GM21619 (cell line): ENCODE data around the gene CHCHD3.

ENCODE experiments used
- ATAC-seq: cut with Tn5 transposase; IDR thresholded peaks from one replicate; pipeline ENCODE4 v1.9.1; 2021; ENCODE audit not compliant: unreplicated experiment

The CHCHD3 gene

DNA sequence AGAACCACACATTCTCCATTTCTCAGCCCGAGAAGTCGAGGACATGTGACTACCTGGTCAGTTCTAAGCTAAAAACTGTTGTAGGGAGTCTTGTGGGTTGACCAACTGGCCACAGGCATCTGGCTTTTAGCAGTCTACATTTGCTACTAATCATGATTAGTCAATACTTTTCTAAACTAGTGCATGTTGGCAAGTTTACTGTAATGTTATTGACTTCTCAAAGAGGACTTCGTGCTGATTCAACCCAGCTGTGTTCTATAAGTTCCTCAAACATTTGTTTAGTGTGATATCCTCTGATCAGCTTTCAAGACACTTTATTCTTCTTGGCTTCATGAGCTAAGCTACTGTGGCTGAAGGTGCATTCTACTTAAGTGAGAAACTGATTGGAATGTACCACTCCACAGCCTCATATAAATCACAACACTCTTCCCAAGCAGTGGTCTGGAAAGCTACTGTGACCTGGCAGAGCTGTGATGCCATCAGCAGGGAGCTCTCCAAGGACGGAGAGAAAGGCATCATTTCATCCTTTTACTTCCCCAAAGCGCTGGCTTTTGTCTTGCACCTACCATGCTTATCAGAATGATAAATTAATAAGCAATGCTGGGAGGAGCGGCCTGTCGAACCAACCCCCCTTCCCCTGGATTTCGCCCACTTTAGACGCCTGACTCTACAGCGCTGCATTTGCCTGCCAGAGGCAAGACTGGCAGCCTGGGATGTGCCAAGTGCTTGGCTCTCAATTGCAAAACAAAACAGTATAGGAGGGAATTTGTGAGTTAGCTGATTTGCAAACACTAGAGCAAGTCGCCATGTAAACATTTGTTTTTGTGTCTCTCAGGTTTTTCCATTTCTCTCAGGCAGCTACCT is 298.9 kb downstream of the CHCHD3 start:
- ATAC-seq, result no peak

DNA sequence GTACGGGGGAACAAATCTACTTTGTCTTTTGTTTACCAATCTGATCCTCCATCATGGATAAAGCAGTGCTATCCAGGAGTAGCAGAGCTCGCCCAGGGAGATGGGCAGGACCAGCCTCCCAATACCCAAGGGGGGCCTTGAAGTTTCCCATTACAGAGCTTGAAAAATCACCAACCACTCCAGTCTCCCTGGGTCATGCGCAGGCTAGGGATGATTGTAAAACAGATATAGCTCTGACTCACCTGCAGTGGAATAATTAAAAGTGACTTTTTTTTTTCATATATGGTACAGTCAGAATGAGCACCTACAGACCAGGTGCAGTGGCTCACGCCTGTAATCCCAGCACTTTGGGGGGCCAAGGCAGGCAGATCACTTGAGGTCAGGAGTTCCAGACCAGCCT is 301.1 kb downstream of the CHCHD3 start:
- no peak for ATAC-seq

DNA sequence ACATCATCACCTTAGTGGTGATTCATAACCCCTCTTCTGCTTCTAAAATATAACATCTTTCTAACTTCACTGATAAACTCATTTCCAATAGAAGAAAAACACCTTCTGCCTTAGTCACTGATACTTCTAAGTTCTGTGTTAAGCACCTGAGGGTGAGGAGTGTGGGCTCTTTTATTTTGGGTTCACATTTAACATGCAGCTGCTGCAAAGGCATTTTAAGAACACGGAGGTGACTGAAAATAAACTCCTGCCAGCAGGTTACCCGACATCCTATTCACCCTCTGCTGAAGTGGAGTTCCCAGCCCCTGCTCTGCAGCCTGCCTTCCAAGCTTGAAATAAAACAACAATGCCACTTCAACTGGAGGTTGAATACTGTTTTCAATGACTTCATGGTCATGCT is 302.7 kb downstream of the CHCHD3 start:
- no peak for ATAC-seq

DNA sequence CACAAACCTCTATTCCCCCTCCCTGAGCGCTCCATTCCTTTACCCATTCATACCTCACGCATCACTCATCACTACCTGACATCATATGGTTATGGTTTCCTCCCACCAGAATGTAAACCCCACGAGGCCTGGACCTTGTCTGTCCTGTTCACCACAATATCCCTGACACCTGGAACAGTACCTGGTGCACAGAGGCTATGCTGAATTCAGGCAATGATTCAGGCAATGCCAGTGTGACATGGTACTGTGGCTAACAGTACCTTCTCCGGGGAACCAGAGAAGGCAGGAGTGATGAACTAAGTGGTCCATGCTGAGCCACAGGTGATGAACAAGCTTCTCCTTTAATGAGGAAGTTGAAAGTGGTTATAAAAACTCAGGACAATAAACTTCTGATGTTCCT is 303.1 kb downstream of the CHCHD3 start:
- no peak for ATAC-seq

DNA sequence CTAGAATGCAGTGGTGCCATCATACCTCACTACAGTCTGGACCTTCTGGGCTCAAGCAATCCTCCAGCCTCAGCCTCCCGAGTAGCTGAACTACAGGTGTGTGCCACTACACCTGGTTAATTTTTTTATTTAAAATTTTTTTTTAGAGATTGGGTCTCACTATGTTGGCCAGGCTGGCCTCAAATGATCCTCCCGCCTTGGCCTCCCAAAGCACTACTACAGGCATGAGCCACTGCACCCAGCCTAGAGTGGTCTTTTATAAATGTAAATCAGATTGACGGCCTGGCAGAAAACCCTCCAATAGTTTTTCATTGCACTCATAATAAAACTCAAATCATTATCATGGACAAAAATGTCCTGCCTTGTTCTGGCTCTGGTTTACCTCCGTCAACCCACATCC is 303.9 kb downstream of the CHCHD3 start:
- ATAC-seq, result no peak

DNA sequence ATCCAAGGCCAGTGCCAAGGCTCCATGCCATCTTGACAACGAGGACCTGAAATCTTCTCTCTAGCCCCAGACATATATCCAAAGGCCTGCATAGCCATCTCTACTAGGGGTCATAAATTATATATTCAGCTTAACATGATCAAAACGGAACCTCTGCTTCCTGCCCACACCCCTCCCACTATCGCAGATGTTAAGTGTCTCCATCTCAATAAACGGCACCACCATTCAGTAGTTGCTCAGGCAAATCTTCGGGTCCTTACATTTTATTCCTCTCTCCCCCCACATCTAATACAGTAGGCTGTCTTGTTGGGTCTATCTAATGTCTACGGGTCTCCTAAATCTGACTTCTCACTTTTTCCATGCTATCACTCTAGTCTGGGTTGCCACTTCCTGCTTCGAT is 304.5 kb downstream of the CHCHD3 start:
- no peak for ATAC-seq

DNA sequence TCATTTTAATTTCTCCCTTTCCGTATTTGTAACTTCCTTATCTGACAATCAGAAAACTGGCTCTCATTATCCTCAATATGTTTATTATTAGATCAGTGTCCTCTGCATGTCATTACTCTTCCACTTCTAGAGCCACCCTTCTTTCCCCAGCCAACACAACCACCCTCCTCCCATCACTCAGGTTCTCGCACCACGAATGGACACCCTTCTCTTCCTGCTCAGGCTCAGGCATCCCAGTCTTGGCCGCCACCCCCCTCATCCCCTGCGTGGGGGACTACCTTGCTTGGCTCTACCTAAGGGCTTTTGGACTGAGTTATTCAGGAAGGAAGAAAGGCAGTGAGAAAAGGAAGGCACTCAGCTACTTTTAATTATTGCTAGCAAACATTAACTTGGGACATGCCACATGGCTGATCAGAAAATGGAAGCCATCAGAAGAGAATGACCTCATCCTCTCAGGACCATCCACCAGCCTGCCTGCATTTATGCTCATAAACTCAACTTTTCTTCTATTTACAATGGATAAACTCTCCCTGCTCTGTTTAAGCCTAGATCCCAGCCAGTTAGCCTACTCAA is 305.8 kb downstream of the CHCHD3 start:
- no peak for ATAC-seq

DNA sequence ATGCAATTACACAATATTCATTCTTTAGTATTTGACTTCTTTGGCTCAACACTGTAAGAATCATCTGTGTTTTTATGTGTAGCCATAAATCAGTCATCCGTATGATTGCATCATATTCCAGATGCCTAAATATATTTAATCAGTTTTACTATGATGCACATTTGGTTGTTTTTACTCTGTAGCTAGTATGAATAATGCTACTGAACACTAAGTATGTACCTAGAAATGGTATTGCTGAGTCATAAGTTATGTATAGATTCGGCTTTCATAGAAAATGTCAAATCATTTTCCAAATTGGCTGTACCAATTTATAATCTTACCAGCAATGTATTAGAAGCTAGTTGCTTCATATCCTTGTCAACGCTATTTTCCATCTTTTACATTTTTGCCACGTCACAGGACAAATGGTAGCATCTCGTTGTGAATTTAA is 308.3 kb downstream of the CHCHD3 start:
- no peak for ATAC-seq

DNA sequence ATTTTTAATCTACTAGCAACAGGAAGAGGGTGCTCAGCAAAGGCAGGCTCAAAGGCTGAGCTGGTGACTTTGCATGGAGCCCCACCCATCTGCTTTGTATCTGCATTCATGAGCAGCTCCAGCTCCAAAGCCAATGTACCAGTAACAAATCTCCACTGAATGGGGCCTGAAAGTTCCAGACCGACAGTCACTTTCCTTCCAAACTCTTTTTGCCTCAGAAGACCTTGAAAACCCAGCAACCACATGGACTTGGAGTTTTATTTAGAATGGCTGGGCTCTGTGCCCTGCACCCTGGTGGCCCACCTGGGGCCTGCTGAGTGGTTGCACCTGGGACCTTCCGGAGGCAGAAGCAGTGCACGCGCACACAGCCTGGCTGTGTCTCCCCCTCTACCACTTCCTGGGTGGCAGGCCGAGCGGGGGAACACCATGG is 310.6 kb downstream of the CHCHD3 start:
- no peak for ATAC-seq

DNA sequence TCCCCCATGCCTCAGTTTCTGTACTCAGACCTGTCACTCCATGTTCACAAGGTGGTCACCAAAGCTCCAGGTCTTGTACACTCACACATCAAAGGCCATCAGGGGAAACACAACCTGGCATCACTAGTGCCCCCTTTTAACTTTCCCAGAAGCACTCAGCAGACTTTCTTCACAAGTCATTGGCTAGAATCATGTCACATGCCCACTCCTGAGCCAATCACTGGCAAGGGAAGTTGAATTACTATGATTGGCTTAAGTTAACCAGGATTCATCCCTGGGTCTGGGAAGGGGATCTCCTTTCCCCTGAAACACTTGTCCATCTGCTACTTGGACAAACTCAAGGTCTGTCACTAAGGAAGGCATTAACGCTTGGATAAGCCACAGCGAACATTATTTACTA is 311.8 kb downstream of the CHCHD3 start:
- no peak for ATAC-seq

DNA sequence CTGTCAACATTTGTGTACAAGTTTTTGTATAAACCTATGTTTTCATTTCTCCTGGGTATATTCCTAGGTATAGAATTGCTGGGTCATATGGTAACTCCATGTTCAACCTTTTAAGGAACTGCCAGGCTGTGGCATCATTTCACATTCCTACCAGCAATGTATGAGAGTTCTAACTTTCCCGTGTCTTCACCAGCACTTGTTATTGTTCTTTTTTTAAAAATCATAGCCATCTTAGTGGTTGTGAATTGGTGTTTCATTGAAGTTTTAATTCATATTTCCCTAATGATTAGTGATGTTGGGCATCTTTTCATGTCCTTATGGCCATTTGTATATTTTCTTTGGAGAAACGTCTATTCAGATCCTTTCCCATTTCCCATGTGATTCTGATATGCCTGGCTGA is 312.6 kb downstream of the CHCHD3 start:
- ATAC-seq, result no peak

DNA sequence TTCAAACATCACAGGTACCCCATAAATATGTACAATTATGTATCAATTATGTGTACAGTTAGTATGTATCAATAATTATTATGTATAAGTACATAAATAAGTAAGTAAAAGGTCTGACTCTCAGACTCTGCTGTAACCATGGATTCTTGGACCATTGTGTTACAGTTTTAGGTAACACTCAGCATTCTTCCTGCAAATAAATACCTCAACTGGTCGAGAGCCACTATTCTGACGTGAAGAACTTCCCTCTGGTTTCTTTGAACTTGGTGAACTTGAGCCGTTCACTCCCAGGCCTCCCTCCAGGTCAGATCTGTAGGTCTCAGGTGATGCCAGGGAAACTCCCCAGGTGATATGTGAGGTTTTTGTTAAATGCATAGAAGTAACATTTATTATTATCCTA is 313.8 kb downstream of the CHCHD3 start:
- no peak for ATAC-seq

DNA sequence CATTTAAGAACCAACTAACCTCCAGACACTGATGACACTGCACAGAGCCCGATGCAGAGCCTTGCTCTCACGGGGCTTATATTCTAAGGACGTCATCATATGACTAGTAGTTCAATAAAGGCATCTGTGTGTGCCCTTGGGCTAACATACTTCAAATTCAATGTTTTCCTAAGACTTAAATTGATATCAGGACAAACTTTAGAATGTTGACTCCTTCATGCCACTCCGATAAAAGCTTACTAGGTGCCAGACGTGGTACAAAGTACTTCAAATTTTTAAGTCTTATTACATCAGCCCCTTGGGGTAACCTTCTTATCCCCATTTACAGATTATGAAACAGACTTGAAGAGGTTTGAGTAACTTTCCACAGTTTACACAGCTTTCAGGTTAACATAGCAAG is 314.5 kb downstream of the CHCHD3 start:
- ATAC-seq, result no peak

DNA sequence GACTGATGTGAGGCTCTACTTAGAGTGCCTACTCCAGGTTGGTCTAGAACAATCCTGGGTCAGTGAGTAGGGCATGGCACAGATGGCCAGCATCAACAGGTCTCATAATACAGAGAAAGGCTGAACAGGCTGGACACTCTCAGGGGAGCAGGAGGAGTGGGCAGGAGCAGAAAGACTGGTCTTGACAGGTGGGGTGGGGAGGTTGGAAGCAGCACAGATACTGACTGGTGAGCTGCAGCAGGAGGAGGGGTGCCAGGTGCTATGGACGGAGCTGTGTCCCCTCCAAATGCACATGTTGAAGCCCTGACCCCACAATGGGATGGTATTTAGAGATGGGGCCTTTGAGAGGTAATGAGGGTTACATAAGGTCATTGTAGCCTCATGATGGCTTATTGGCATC is 315.2 kb downstream of the CHCHD3 start:
- ATAC-seq, result no peak

DNA sequence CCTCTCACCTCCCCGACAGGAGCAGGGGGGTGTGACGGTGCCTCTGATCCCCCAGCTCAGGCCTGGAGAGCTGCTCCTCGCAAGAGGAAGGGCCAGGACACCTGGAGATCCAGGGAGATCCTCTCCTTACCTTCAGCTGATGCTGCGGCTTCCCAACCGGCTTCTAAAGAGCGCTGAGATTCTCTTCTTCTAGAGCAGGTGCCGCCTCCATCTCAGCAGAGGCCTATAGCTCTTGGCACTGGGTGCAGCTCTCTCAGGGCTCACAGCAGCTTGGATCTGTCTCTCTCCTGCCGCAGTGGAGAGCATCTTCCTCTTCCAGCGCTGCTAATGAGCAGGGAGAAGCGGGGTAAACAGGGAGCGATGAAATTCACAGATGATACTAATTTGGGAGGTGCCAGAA is 316.0 kb downstream of the CHCHD3 start:
- ATAC-seq, result no peak

DNA sequence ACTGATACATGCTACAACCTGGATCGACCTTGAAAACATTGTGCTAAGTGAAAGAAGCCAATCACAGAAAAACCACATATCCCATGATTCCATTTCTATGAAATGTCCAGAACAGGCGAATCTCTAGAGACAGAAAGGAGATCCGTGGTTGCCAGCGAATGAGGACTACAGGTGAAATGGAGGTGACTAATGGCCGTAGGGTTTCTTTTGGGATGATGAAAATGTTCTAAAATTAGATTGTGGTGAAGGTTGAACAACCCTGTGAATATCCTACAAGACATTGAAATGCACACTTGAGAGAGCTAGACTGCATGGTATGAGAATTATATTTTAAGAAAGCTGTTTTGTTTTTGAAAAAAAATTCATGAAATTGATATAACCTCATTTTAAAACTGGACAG is 317.1 kb downstream of the CHCHD3 start:
- ATAC-seq, result no peak

DNA sequence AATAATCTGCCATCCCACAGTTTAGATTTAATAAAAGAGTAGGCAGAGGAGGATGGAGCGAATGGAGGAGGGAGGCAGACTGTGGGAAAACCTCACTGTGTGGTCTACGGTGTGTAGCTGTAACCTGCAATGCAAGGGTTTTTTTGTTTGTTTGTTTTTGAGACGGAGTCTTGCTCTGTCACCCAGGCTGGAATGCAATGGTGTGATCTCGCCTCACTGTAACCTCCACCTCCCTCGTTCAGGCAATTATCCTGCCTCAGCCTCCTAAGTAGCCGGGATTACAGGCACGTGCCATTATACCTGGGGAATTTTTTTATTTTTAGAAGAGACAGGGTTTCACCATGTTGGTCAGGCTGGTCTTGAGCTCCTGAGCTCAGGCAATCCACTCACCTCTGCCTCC is 321.0 kb downstream of the CHCHD3 start:
- ATAC-seq, result no peak

DNA sequence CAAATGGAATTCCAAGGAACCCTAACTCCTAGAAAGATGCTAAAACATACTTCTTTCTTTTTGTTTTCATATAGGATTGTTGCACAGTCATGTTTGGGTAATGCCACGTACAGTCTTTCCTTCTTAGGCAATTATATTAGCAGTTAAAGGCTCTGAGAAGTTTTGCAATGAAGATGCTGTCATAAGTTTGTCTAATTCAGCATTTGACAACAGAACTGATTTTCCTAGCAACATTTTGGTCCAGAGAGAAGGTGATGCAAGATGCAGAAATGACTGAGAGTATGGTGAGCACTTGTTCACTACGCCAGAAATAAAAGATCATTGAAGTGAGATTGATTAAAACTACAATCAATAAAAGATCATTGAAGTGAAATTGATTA is 321.7 kb downstream of the CHCHD3 start:
- ATAC-seq, result no peak

DNA sequence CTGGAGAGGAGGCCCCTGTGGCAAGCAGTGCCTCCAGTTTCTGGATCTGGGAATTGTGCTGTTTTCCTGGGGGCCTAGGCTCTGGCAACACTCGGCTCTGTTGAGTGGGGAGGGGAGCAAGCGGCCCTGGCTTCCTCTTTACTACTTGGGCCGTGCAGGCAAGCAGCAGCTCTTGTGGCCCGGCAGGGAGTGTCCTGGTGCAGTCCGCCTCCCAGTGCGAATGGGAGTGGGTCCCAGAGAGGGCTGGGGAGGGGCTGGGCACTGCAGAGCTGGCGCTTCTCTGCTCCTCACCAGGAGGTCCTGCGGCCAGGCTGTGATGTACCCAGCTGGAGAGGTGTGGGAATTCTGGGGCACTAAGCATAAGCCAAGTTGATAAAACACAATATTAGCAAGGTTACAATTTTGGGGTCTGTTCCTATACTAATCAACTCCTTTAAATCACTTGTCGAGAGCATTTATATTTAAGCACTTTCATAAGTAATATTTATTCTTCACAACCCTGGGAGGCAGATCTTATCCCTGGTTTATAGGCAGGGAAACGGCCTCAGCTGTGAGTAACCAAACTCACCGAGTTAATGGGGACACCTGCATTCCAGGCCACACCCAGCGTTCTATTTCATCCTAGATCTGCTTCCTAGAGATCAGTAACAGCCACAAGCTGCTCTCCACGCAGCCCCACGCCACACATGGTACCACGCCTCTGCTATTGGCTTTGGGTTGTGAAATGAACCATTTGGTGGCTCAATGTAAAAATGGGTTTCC is 322.2 kb downstream of the CHCHD3 start:
- no peak for ATAC-seq

DNA sequence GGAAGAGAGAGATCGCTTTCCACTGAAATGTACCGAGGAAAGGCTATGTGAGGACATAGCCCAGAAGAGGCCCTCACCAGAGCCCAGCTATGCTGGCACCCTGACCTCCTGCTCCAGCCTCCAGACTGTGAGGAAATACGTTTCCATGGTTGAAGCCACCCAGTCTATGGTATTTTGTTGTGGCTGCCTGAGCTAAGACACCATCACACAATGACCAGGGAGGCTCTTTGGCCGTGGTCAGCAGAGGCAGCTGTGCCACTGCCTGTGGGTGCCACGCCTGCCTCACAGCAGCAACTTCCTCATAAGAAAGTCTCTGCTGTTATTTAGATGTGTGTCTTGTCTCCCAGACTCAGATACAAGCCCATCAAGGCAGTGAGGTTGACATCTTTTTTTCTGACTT is 322.9 kb downstream of the CHCHD3 start:
- ATAC-seq, result no peak

DNA sequence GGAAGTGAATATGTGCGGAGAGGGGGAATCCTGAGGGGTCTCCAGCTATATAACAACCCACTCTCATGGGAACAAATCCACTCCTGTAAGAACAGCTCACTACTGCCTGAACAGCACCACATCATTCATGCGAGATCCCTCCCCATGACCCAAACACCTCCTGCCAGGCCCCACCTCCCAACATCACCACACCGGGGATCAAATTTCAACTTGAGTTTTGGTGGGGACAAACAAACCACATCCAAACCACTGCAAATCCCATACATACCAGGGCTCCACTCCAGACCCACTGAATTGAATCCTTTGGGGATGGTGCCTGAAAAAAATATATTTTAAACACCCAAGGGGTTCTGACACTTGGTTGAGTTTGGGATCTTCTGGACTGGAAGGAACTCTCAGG is 324.1 kb downstream of the CHCHD3 start:
- no peak for ATAC-seq

DNA sequence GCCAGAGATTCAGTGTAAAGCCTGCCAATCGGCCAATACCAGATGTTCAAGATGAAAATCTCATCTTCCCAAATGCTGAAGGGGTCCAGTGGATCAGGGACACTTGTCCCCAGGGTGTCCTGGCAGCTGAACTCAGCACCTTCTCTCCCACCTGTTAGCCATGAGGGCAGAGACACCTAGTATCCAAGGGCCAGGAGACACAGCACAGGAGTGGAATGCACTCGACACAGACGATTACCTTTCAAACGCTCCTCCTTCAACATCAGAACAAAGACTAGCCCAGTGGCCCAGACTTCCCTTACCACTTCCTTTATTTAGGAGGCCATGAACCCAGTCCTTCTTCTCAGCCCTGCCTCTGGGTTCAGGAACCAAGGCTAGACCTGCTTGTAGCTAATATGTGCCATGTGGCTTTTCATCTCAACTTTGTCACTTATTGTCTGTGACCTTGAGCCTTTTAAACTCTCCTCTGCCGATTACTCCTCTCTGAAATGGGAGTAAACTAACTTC is 325.4 kb downstream of the CHCHD3 start:
- ATAC-seq, result no peak
